Neural progenitor cell (in vitro differentiated cells): ENCODE data around the gene CRIP2. TPM values are rescaled to one million over a fixed set of nuclear protein-coding genes. Genes with fewer than 3 reads are reported as not detected.

ENCODE experiments used
- DNase-seq: peaks from one replicate; pipeline ENCODE4 v3.0.0-alpha.2; 2016; ENCODE audit warnings: low spot score
- H2AFZ ChIP-seq: fragments of 200-600 bp; sonication (generic); replicated peaks from 2 replicates; pipeline ENCODE4 v1.6.1; 2016; ENCODE audit warnings: antibody characterized with exemption
- H3F3A ChIP-seq: fragments of 200-600 bp; sonication (generic); 2 replicates; pipeline ENCODE4 v1.6.1; 2016; ENCODE audit warnings: antibody characterized with exemption, low read depth
- H3K27ac ChIP-seq: fragments of 200-600 bp; sonication (generic); 2 replicates; pipeline ENCODE4 v1.5.1; 2016; ENCODE audit warnings: mild to moderate bottlenecking
- H3K27me3 ChIP-seq: fragments of 200-600 bp; sonication (generic); 2 replicates; pipeline ENCODE4 v1.6.1; 2016; ENCODE audit warnings: mild to moderate bottlenecking, moderate library complexity
- H3K36me3 ChIP-seq: fragments of 200-600 bp; sonication (generic); 2 replicates; pipeline ENCODE4 v1.5.1; 2016
- H3K4me1 ChIP-seq: fragments of 200-600 bp; sonication (generic); 2 replicates; pipeline ENCODE4 v1.6.1; 2016; ENCODE audit warnings: mixed run types
- H3K4me2 ChIP-seq: fragments of 200-600 bp; sonication (generic); 2 replicates; pipeline ENCODE4 v1.6.1; 2016
- H3K4me3 ChIP-seq: fragments of 200-600 bp; sonication (generic); 2 replicates; pipeline ENCODE4 v1.5.1; 2016
- H3K79me2 ChIP-seq: fragments of 200-600 bp; sonication (generic); 2 replicates; pipeline ENCODE4 v1.6.1; 2016; ENCODE audit warnings: low read depth
- H3K9ac ChIP-seq: fragments of 200-600 bp; sonication (generic); 2 replicates; pipeline ENCODE4 v1.6.1; 2016
- H3K9me3 ChIP-seq: fragments of 200-600 bp; sonication (generic); 2 replicates; pipeline ENCODE4 v1.5.1; 2016; ENCODE audit warnings: low read depth
- H4K20me1 ChIP-seq: fragments of 200-600 bp; sonication (generic); 2 replicates; pipeline ENCODE4 v1.6.1; 2016; ENCODE audit warnings: low read depth
- H3K27ac Mint-ChIP-seq: 3 replicates; pipeline ENCODE4 v1.8.0; 2021; ENCODE audit warnings: mixed read lengths
- H3K27me3 Mint-ChIP-seq: 2 replicates; pipeline ENCODE4 v1.8.0; 2022; ENCODE audit warnings: low read depth, mild to moderate bottlenecking, inconsistent platforms, moderate library complexity, mixed read lengths; ENCODE audit not compliant: insufficient read depth
- H3K36me3 Mint-ChIP-seq: 3 replicates; pipeline ENCODE4 v1.8.0; 2021; ENCODE audit warnings: mixed read lengths
- H3K4me1 Mint-ChIP-seq: 3 replicates; pipeline ENCODE4 v1.8.0; 2021; ENCODE audit warnings: mixed read lengths
- H3K4me3 Mint-ChIP-seq: 3 replicates; pipeline ENCODE4 v1.8.0; 2021; ENCODE audit warnings: mild to moderate bottlenecking, moderate library complexity, mixed read lengths
- H3K9me3 Mint-ChIP-seq: 3 replicates; pipeline ENCODE4 v1.8.0; 2020; ENCODE audit warnings: mixed read lengths
- CTCF ChIP-seq: fragments of 200-600 bp; sonication (generic); IDR thresholded peaks from 2 replicates; pipeline ENCODE4 v1.5.1; 2017; ENCODE audit warnings: antibody characterized with exemption, mild to moderate bottlenecking
- EZH2 ChIP-seq: fragments of 200-600 bp; sonication (generic); IDR thresholded peaks from 2 replicates; pipeline ENCODE4 v1.6.1; 2017; ENCODE audit warnings: antibody characterized with exemption, mild to moderate bottlenecking, moderate library complexity
- EZH2phosphoT487 ChIP-seq: fragments of 200-600 bp; sonication (generic); IDR thresholded peaks from 2 replicates; pipeline ENCODE4 v1.6.1; 2017; ENCODE audit warnings: antibody characterized with exemption
- total RNA-seq: library from RNA; depleted of rRNA; stranded (reverse); fragments of >200 nt; gene quantifications from 2 replicates; pipeline ENCODE4 v1.2.3, GENCODE V29; 2015; ENCODE audit warnings: low replicate concordance

CRIP2 gene
- total RNA-seq, 1 donor from 2014 or later, result 0.30 TPM

DNA sequence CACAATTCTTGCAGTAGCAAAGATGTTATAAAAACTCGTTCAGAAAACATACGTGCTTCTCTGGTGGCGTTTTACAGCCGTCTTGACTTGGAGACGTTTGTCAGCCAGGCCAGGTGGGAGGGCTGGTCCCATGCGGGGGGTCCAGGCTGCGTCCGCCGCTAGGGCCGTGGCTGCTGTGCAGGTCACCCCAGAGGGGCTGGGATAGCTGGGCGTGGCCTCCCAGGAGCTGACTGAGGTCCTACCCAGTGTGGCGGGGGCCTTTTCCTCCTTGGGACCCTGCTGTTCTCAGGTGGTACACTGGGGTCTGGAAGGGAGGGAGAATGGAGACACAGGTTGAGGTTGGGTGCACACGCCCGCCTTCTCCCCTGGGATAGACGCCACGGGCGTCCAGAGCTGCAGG lies 29.8 kb upstream of the CRIP2 start:
- Histone ChIP-seq H3K4me3 (no peak overlapping the region), H3K4me2 (no peak overlapping the region), H3K9me3 (no peaks in the 10 kb centered on the region), H3K4me1 (no peaks in the 10 kb centered on the region), H3K27ac (no peak overlapping the region), H4K20me1 (peaks cover 66% of the 10 kb centered on the region), H3K27me3 (no peaks in the 10 kb centered on the region), H3F3A (no peaks in the 10 kb centered on the region), H3K36me3 (no peaks in the 10 kb centered on the region), H2AFZ (no peak overlapping the region), H3K9ac (no peak overlapping the region), H3K79me2 (peaks cover 18% of the 10 kb centered on the region)
- Mint-ChIP-seq H3K36me3 (peaks cover 6% of the 10 kb centered on the region), H3K4me1 (no peaks in the 10 kb centered on the region), H3K27ac (no peak overlapping the region), H3K27me3 (no peaks in the 10 kb centered on the region), H3K9me3 (no peaks in the 10 kb centered on the region), H3K4me3 (no peak overlapping the region)
- no peak for TF ChIP-seq CTCF
- TF ChIP-seq EZH2phosphoT487, result no peak
- TF ChIP-seq EZH2, result no peak
- DNase-seq, result no peak

DNA sequence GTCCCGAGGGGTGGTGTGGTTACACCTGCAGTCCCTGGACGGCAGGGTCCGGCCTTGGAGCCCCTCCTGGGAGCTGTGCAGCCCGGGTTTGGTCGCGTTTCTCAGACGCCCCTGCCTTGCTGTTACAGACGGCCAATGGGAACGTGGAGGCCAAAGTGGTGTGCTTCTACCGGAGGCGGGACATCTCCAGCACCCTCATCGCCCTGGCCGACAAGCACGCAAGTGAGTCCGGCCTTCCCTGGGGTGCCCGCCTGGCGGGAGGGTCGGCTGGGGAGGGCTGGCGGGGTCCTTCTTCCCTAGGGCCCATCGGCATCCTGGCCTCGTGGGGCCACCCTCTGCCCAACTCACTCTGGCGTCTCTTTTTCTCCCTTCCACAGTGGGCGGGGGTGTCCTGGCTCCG lies 29.3 kb upstream of the CRIP2 start:
- Histone ChIP-seq H2AFZ (no peak overlapping the region), H3F3A (no peaks in the 10 kb centered on the region), H3K4me3 (no peak overlapping the region), H3K79me2 (peaks cover 16% of the 10 kb centered on the region), H3K27me3 (no peaks in the 10 kb centered on the region), H3K36me3 (no peaks in the 10 kb centered on the region), H3K4me1 (no peaks in the 10 kb centered on the region), H3K9me3 (no peaks in the 10 kb centered on the region), H3K4me2 (no peak overlapping the region), H3K9ac (no peak overlapping the region), H4K20me1 (peaks cover 62% of the 10 kb centered on the region), H3K27ac (no peak overlapping the region)
- H3K9me3 Mint-ChIP-seq, result no peaks in the 10 kb centered on the region
- peaks cover 6% of the 10 kb centered on the region for H3K36me3 Mint-ChIP-seq
- no peaks in the 10 kb centered on the region for H3K4me1 Mint-ChIP-seq
- no peak overlapping the region for H3K4me3 Mint-ChIP-seq
- no peak for TF ChIP-seq EZH2phosphoT487
- no peak for TF ChIP-seq EZH2
- TF ChIP-seq CTCF, result no peak
- peak overlapping the region; percentile 37 for H3K27ac Mint-ChIP-seq
- H3K27me3 Mint-ChIP-seq, result no peaks in the 10 kb centered on the region
- DNase-seq, result no peak

DNA sequence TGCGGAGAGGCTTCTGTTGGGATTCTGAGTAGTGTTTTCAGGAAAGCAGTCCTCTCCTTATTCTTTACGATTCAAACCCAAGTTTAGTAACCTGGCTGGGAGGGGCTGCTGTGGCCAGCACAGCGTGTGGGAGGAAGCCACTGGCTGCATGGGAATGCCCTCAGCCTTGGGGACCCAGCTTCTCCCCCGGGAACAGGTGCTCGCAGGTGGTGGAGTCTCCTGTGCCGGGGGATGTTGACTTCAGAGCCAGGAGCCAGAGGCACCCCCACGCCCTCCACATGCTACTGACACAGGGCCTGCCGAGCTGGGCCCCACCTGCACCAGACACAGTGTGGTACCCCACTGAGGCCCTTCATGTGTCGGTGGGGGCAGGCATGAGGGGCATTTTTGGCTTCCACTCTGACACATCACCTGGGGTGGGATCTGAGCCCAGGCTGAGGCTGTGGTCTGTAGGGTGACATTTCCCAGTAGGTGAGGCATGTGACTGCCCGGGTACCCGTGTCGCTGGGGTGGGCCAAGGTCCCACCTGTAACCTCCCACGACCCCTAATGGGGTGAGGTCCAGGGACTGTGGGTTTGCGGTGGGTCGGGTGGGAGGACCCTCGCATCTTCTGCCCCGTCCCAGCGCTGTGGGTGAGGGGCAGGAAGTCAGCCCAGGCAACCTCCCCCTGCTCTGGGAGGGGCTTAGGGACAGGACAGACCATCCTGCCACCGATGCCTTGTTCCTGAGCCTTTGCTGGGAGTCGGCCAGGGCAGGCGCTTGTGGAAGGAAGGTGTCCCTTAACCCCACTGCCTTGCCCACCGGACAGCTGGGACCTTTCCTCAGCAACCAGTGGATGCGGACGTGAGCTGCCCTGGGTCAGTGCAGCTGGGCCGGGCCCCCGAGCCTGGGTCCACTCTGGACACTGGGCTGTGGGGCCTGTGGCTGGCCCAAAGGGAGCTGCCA lies 28.4 kb upstream of the CRIP2 start:
- no peak overlapping the region for H3K27ac ChIP-seq
- H3K36me3 ChIP-seq, result no peaks in the 10 kb centered on the region
- H3K79me2 ChIP-seq, result peaks cover 16% of the 10 kb centered on the region
- Mint-ChIP-seq H3K27ac (peak overlapping the region; percentile 37), H3K4me1 (no peaks in the 10 kb centered on the region), H3K4me3 (no peak overlapping the region), H3K27me3 (no peaks in the 10 kb centered on the region), H3K36me3 (peaks cover 6% of the 10 kb centered on the region), H3K9me3 (no peaks in the 10 kb centered on the region)
- no peak overlapping the region for H3K4me2 ChIP-seq
- H3K9me3 ChIP-seq, result no peaks in the 10 kb centered on the region
- H3K9ac ChIP-seq, result no peak overlapping the region
- no peak overlapping the region for H2AFZ ChIP-seq
- H3F3A ChIP-seq, result no peaks in the 10 kb centered on the region
- H3K27me3 ChIP-seq, result no peaks in the 10 kb centered on the region
- no peak for DNase-seq
- TF ChIP-seq EZH2phosphoT487 (no peak), CTCF (no peak), EZH2 (no peak)
- peaks cover 53% of the 10 kb centered on the region for H4K20me1 ChIP-seq
- no peak overlapping the region for H3K4me3 ChIP-seq
- no peaks in the 10 kb centered on the region for H3K4me1 ChIP-seq
